Panc1 (cell line): ENCODE measurements around the gene KRT7. TPM values are rescaled to one million over a fixed set of nuclear protein-coding genes. Genes with fewer than 3 reads are reported as not detected.

Experiments
- ATAC-seq: fragments of 200-7000 bp; cut with Tn5 transposase; 2 replicates; pipeline ENCODE4 v1.9.1; 2020; ENCODE audit warnings: mild to moderate bottlenecking, moderate library complexity
- BruUV-seq: library from RNA; stranded (reverse); fragments of 400-500 nt; replicated peaks from 2 replicates; lab custom pipeline; 2021; lab: Mats Ljungman, UMichigan
- CTCF ChIA-PET: fragments of 300-600 bp; sonication (Branson Sonifier 250); formaldehyde crosslinking; loops from one replicate; lab custom pipeline; 2022; ENCODE audit warnings: antibody characterized with exemption; lab: Charles Lee
- POLR2A ChIA-PET: fragments of 300-600 bp; sonication (Branson Sonifier 250); formaldehyde crosslinking; loops from one replicate; lab custom pipeline; 2022; ENCODE audit warnings: antibody characterized with exemption; lab: Charles Lee
- DNase-seq: peaks from one replicate; pipeline ENCODE4 v3.0.0-alpha.2; 2010; ENCODE audit warnings: low read depth, low spot score
- H3K27ac ChIP-seq: 2 replicates; pipeline ENCODE4 v1.5.1; 2011; ENCODE audit warnings: mild to moderate bottlenecking, low read length, inconsistent platforms
- H3K27me3 ChIP-seq: fragments of 200-500 bp; sonication (Bioruptor generic); 2 replicates; pipeline ENCODE4 v1.6.0; 2014; ENCODE audit warnings: low read length, inconsistent platforms; ENCODE audit not compliant: control insufficient read depth, insufficient read depth
- H3K36me3 ChIP-seq: fragments of 200-500 bp; sonication (Bioruptor generic); 2 replicates; pipeline ENCODE4 v1.5.1; 2014; ENCODE audit warnings: inconsistent platforms, mild to moderate bottlenecking, low read length, moderate library complexity; ENCODE audit not compliant: control insufficient read depth, insufficient read depth
- H3K4me1 ChIP-seq: 2 replicates; pipeline ENCODE4 v1.5.1; 2011; ENCODE audit warnings: inconsistent platforms, mild to moderate bottlenecking, low read length, moderate library complexity; ENCODE audit not compliant: control insufficient read depth, insufficient read depth
- H3K4me3 ChIP-seq, 2 experiments: 2 replicates each; pipeline ENCODE4 v1.5.1; 2011 to 2012; ENCODE audit warnings: low read depth in 2 of 2, low read length in 2 of 2, mild to moderate bottlenecking in 2 of 2, inconsistent platforms in 1 of 2, moderate library complexity in 1 of 2
- H3K9me3 ChIP-seq: fragments of 200-500 bp; sonication (Bioruptor generic); 2 replicates; pipeline ENCODE4 v1.5.1; 2014; ENCODE audit warnings: low read depth, mild to moderate bottlenecking, inconsistent platforms, low read length, moderate library complexity; ENCODE audit not compliant: control insufficient read depth, insufficient read depth
- CTCF ChIP-seq: fragments of 450-650 bp; IDR thresholded peaks from 2 replicates; pipeline ENCODE4 v1.5.1; 2017; ENCODE audit warnings: mild to moderate bottlenecking
- POLR2AphosphoS5 ChIP-seq: IDR thresholded peaks from 2 replicates; pipeline ENCODE4 v1.6.1; 2012; ENCODE audit warnings: mild to moderate bottlenecking, low read depth, low read length, moderate library complexity
- SIN3A ChIP-seq: IDR thresholded peaks from 2 replicates; pipeline ENCODE4 v1.6.1; 2012; ENCODE audit warnings: low read depth, mild to moderate bottlenecking, low read length, moderate library complexity, borderline replicate concordance; ENCODE audit not compliant: insufficient read depth
- TCF7L2 ChIP-seq: IDR thresholded peaks from 2 replicates; pipeline ENCODE4 v1.6.1; 2011; ENCODE audit warnings: mild to moderate bottlenecking, low read depth, low read length, inconsistent platforms
- in situ Hi-C: cut with HindIII; loops from 2 replicates; pipeline ENCODE4 v1.10.0; 2016; ENCODE audit warnings: low sequenced_read_pairs, low pct_unique_long_range_greater_than_20kb
- intact Hi-C: fragments of 100-400 bp; cut with micrococcal nuclease; formaldehyde crosslinking; loops from one replicate; pipeline ENCODE4 v1.10.0; 2022; ENCODE audit not compliant: unreplicated experiment
- total RNA-seq: library from RNA; stranded (reverse); gene quantifications from one replicate; pipeline ENCODE4 v1.2.1, GENCODE V29; 2021; ENCODE audit not compliant: unreplicated experiment
- TF ChIP-seq, protein P1 (sequence below), 2 experiments: IDR thresholded peaks; 2 replicates each; pipeline ENCODE4 v1.6.1; 2011 to 2012; ENCODE audit warnings: low read depth in 2 of 2, control low read depth in 1 of 2, low read length in 1 of 2, mild to moderate bottlenecking in 1 of 2, moderate library complexity in 1 of 2; ENCODE audit not compliant: insufficient read depth in 1 of 2

Gene KRT7
- total RNA-seq, 1 experiment from 2014 or later, result 16.8 TPM

DNA sequence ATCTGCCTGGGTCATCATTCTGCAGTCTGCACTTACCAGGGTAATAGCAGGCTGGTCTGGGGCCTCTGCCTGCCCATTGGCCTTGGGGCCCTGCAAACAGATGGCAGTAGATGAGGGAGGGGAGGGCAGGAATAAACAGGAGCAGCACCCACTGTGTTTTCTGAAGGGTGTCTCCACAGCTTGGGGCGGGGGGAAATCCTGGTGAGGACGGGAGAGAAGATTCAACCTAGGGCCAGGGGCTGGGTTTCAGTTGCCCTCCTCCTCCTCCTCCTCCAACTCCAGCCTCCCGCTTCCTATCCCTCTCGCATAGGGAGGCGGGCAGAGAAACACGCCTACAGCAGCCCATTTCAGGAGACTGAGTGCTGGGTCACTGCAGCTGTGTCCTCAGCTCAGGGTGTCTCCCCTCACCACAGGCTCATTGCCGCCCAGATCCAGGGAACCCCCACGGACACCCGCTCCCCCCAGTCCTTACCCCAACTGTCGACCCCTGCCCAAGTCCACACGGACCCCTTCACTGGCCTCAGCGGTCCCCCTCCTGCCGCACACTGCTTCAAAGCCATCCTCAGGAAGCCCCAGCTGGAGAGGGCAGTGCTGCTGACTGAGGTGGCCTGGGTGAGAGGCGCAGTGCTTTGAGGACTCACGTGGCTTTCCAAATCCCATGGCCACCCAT, 32.1 kb upstream of the KRT7 start:
- ChIA-PET POLR2A (interaction anchor here (0.7 kb wide), 2 partner anchors 15 to 27 kb away, joined by 3 read pairs; no protein-coding TSS in a partner anchor), CTCF (no interaction called here)
- H3K27me3 ChIP-seq, result no peaks in the 10 kb centered on the region
- H3K4me3 ChIP-seq, result no peak overlapping the region
- no peak for DNase-seq
- intact Hi-C loops, result no loop called here
- BruUV-seq, result no TSS peak
- H3K4me1 ChIP-seq, result peaks cover 67% of the 10 kb centered on the region
- H3K9me3 ChIP-seq, result no peaks in the 10 kb centered on the region
- in situ Hi-C loops, result no loop called here
- ATAC-seq, result no peak
- peak overlapping the region; percentile 74 for H3K27ac ChIP-seq
- no peak for TF ChIP-seq TCF7L2
- no peak for TF ChIP-seq SIN3A
- TF ChIP-seq, protein P1, sequence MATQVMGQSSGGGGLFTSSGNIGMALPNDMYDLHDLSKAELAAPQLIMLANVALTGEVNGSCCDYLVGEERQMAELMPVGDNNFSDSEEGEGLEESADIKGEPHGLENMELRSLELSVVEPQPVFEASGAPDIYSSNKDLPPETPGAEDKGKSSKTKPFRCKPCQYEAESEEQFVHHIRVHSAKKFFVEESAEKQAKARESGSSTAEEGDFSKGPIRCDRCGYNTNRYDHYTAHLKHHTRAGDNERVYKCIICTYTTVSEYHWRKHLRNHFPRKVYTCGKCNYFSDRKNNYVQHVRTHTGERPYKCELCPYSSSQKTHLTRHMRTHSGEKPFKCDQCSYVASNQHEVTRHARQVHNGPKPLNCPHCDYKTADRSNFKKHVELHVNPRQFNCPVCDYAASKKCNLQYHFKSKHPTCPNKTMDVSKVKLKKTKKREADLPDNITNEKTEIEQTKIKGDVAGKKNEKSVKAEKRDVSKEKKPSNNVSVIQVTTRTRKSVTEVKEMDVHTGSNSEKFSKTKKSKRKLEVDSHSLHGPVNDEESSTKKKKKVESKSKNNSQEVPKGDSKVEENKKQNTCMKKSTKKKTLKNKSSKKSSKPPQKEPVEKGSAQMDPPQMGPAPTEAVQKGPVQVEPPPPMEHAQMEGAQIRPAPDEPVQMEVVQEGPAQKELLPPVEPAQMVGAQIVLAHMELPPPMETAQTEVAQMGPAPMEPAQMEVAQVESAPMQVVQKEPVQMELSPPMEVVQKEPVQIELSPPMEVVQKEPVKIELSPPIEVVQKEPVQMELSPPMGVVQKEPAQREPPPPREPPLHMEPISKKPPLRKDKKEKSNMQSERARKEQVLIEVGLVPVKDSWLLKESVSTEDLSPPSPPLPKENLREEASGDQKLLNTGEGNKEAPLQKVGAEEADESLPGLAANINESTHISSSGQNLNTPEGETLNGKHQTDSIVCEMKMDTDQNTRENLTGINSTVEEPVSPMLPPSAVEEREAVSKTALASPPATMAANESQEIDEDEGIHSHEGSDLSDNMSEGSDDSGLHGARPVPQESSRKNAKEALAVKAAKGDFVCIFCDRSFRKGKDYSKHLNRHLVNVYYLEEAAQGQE (IDR thresholded peaks at IDR 0.05; ENCODE audit: insufficient read depth in 1 of 2, low read depth in 2 of 2, low read length in 1 of 2), result no peak
- H3K36me3 ChIP-seq, result no peaks in the 10 kb centered on the region

- no peak for TF ChIP-seq TCF7L2
- TF ChIP-seq CTCF, result no peak
- no peak for TF ChIP-seq SIN3A
- no peak for TF ChIP-seq POLR2AphosphoS5
- TF ChIP-seq, protein P1 (IDR thresholded peaks at IDR 0.05; ENCODE audit: insufficient read depth in 1 of 2, low read depth in 2 of 2, low read length in 1 of 2), result no peak
- in situ Hi-C loops, result no loop called here
- Histone ChIP-seq H3K27me3 (no peaks in the 10 kb centered on the region), H3K4me3 (no peak overlapping the region), H3K4me1 (peaks cover 67% of the 10 kb centered on the region), H3K9me3 (no peaks in the 10 kb centered on the region), H3K36me3 (no peaks in the 10 kb centered on the region), H3K27ac (peak overlapping the region; percentile 74)
- ATAC-seq, result no peak
- no TSS peak for BruUV-seq
- ChIA-PET POLR2A (interaction anchor here (0.7 kb wide), 2 partner anchors 16 to 28 kb away, joined by 3 read pairs; no protein-coding TSS in a partner anchor), CTCF (no interaction called here)
- DNase-seq, result no peak
- intact Hi-C loops, result no loop called here
These were observed 31.6 kb upstream of the KRT7 start for GRCh38 chr12:52201451-52201839.
